Neural cell (in vitro differentiated cells): ENCODE results near the gene GALNT2. TPM values are rescaled to one million over a fixed set of nuclear protein-coding genes. Genes with fewer than 3 reads are reported as not detected.
A peak's percentile ranks its signal among the peaks of the same experiment; 100 is the strongest.

Experiments used
- H2AFZ ChIP-seq: fragments of 200-600, 300-800 bp; sonication (generic), shearing (Covaris generic); 2 replicates; pipeline ENCODE4 v1.6.0; 2014; ENCODE audit warnings: low read depth, mild to moderate bottlenecking, antibody characterized with exemption, low read length, moderate library complexity
- H3F3A ChIP-seq: fragments of 200-600 bp; shearing (Covaris generic); 2 replicates; pipeline ENCODE4 v1.6.1; 2016; ENCODE audit warnings: mild to moderate bottlenecking, moderate library complexity, mixed read lengths, antibody characterized with exemption, low read length; ENCODE audit not compliant: insufficient read depth, poor library complexity, severe bottlenecking
- H3K27ac ChIP-seq: fragments of 200-600, 300-800 bp; sonication (generic), shearing (Covaris generic); 2 replicates; pipeline ENCODE4 v1.5.1; 2014; ENCODE audit warnings: mild to moderate bottlenecking, low read length, moderate library complexity
- H3K27me3 ChIP-seq: fragments of 300-800, 200-600 bp; sonication (generic), shearing (Covaris generic); 2 replicates; pipeline ENCODE4 v1.6.0; 2014; ENCODE audit warnings: mild to moderate bottlenecking, low read depth, low read length, moderate library complexity; ENCODE audit not compliant: insufficient read depth
- H3K36me3 ChIP-seq: fragments of 300-800, 200-600 bp; sonication (generic), shearing (Covaris generic); 2 replicates; pipeline ENCODE4 v1.5.1; 2014; ENCODE audit warnings: mild to moderate bottlenecking, antibody characterized with exemption, low read length, moderate library complexity; ENCODE audit not compliant: insufficient read depth
- H3K4me2 ChIP-seq: fragments of 300-800, 200-600 bp; sonication (generic), shearing (Covaris generic); 2 replicates; pipeline ENCODE4 v1.6.0; 2014; ENCODE audit warnings: mild to moderate bottlenecking, low read length
- H3K4me3 ChIP-seq: fragments of 300-800, 200-600 bp; sonication (generic), shearing (Covaris generic); 2 replicates; pipeline ENCODE4 v1.5.1; 2014; ENCODE audit warnings: mild to moderate bottlenecking, low read length, moderate library complexity
- H3K79me2 ChIP-seq: fragments of 200-600 bp; shearing (Covaris generic); replicated peaks from 2 replicates; pipeline ENCODE4 v1.6.0; 2014; ENCODE audit warnings: mild to moderate bottlenecking, low read length, moderate library complexity; ENCODE audit not compliant: insufficient read depth
- H3K9ac ChIP-seq: fragments of 300-800, 200-600 bp; sonication (generic), shearing (Covaris generic); 2 replicates; pipeline ENCODE4 v1.6.1; 2016; ENCODE audit warnings: mild to moderate bottlenecking, low read length, mixed read lengths
- H3K9me2 ChIP-seq: fragments of 200-600 bp; shearing (Covaris generic); 2 replicates; pipeline ENCODE4 v1.6.1; 2016; ENCODE audit warnings: mild to moderate bottlenecking, low read length, mixed read lengths; ENCODE audit not compliant: insufficient read depth
- H3K9me3 ChIP-seq: fragments of 200-600, 300-800 bp; sonication (generic), shearing (Covaris generic); 2 replicates; pipeline ENCODE4 v1.6.1; 2016; ENCODE audit warnings: mild to moderate bottlenecking, mixed run types, low read length, moderate library complexity, mixed read lengths
- H4K20me1 ChIP-seq: fragments of 200-600 bp; shearing (Covaris generic); 2 replicates; pipeline ENCODE4 v1.6.1; 2016; ENCODE audit warnings: mild to moderate bottlenecking, mixed run types; ENCODE audit not compliant: insufficient read depth
- EP300 ChIP-seq: fragments of 450-650 bp; conservative IDR thresholded peaks from 2 replicates; pipeline ENCODE4 v1.6.1; 2014; ENCODE audit warnings: antibody characterized with exemption, mild to moderate bottlenecking, moderate library complexity; ENCODE audit not compliant: poor library complexity, severe bottlenecking
- EZH2 ChIP-seq: fragments of 200-600, 300-800 bp; shearing (Covaris generic), sonication (generic); IDR thresholded peaks from 2 replicates; pipeline ENCODE4 v1.6.1; 2014; ENCODE audit warnings: antibody characterized with exemption, low read length, borderline replicate concordance, mild to moderate bottlenecking; ENCODE audit not compliant: insufficient read depth, poor library complexity, severe bottlenecking
- MXI1 ChIP-seq: fragments of 450-650 bp; conservative IDR thresholded peaks from 2 replicates; pipeline ENCODE4 v1.6.1; 2014; ENCODE audit warnings: antibody characterized with exemption, mild to moderate bottlenecking; ENCODE audit not compliant: poor library complexity, severe bottlenecking
- POLR2AphosphoS5 ChIP-seq: IDR thresholded peaks from 2 replicates; pipeline ENCODE4 v1.6.1; 2012
- RAD21 ChIP-seq: fragments of 450-650 bp; conservative IDR thresholded peaks from 2 replicates; pipeline ENCODE4 v1.6.1; 2014; ENCODE audit warnings: antibody characterized with exemption, mild to moderate bottlenecking, moderate library complexity
- SMC3 ChIP-seq: fragments of 450-650 bp; conservative IDR thresholded peaks from 2 replicates; pipeline ENCODE4 v1.6.1; 2014; ENCODE audit warnings: antibody characterized with exemption, mild to moderate bottlenecking, moderate library complexity; ENCODE audit not compliant: poor library complexity
- TAF1 ChIP-seq: IDR thresholded peaks from 2 replicates; pipeline ENCODE4 v1.6.1; 2012; ENCODE audit warnings: low read depth
- polyA plus RNA-seq: library from polyadenylated mRNA; depleted of rRNA; stranded (reverse); fragments of >200 nt; gene quantifications from 2 replicates; pipeline ENCODE4 v1.2.3, GENCODE V29; 2014
- TF ChIP-seq, protein P1 (sequence below): fragments of 450-650 bp; IDR thresholded peaks from 2 replicates; pipeline ENCODE4 v1.5.1; 2014; ENCODE audit warnings: antibody characterized with exemption, mild to moderate bottlenecking, moderate library complexity; ENCODE audit not compliant: poor library complexity, severe bottlenecking
- TF ChIP-seq, protein P2 (sequence below): IDR thresholded peaks from 2 replicates; pipeline ENCODE4 v1.6.1; 2012; ENCODE audit warnings: borderline replicate concordance

The GALNT2 gene
- polyA plus RNA-seq, 1 donor from 2014 or later: 38.8 TPM

DNA sequence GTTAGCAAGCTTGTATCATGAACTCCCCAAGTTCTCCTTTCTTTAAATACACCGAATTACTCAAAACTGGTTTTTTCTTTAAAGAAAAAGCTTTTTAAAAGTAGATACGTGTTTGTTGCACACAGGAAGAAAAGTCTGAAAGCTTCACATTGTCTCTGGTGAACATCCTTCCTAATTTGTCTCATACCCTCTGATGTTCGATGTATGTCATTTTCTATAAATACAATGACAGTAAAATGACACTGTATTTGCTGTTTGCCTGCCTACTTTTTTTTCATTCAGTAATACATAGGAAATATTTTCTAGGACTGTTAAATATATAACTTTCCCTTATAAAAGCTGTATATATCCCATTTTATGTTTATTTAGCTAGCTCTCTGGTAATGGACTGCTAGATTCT is 153.9 kb downstream of the GALNT2 start:
- Histone ChIP-seq H4K20me1 (no peaks in the 10 kb centered on the region), H3K9ac (no peak overlapping the region)

DNA sequence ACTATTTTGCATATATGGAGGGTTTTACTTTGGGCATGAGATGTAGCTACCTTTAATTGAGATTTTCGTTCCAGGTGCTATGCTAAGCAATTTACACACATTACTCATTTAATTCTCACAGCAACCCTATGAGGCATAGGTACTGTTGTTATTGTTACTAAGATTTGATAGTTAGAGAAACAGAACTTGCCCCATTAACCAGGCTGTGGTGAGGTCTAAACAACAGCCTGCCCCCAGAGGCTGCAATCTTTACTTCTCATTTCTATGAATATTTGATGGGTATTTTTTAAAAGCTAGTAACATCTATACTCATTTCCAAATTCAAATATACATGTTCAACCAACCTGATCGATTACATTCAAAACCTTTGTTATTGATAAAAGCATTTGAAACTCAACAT is 155.6 kb downstream of the GALNT2 start:
- no peaks in the 10 kb centered on the region for H3K79me2 ChIP-seq
- no peaks in the 10 kb centered on the region for H3F3A ChIP-seq
- H4K20me1 ChIP-seq: no peaks in the 10 kb centered on the region
- H2AFZ ChIP-seq: no peak overlapping the region
- no peaks in the 10 kb centered on the region for H3K36me3 ChIP-seq
- no peak overlapping the region for H3K4me3 ChIP-seq
- no peaks in the 10 kb centered on the region for H3K9me3 ChIP-seq
- H3K9ac ChIP-seq: no peak overlapping the region
- no peaks in the 10 kb centered on the region for H3K9me2 ChIP-seq
- TF ChIP-seq MXI1: no peak
- no peak for TF ChIP-seq EP300
- no peak for TF ChIP-seq POLR2AphosphoS5
- TF ChIP-seq, protein P1, sequence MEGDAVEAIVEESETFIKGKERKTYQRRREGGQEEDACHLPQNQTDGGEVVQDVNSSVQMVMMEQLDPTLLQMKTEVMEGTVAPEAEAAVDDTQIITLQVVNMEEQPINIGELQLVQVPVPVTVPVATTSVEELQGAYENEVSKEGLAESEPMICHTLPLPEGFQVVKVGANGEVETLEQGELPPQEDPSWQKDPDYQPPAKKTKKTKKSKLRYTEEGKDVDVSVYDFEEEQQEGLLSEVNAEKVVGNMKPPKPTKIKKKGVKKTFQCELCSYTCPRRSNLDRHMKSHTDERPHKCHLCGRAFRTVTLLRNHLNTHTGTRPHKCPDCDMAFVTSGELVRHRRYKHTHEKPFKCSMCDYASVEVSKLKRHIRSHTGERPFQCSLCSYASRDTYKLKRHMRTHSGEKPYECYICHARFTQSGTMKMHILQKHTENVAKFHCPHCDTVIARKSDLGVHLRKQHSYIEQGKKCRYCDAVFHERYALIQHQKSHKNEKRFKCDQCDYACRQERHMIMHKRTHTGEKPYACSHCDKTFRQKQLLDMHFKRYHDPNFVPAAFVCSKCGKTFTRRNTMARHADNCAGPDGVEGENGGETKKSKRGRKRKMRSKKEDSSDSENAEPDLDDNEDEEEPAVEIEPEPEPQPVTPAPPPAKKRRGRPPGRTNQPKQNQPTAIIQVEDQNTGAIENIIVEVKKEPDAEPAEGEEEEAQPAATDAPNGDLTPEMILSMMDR: no peak
- TF ChIP-seq RAD21: no peak
- TF ChIP-seq SMC3: no peak
- no peak for TF ChIP-seq TAF1
- TF ChIP-seq EZH2: no peak
- TF ChIP-seq, protein P2, sequence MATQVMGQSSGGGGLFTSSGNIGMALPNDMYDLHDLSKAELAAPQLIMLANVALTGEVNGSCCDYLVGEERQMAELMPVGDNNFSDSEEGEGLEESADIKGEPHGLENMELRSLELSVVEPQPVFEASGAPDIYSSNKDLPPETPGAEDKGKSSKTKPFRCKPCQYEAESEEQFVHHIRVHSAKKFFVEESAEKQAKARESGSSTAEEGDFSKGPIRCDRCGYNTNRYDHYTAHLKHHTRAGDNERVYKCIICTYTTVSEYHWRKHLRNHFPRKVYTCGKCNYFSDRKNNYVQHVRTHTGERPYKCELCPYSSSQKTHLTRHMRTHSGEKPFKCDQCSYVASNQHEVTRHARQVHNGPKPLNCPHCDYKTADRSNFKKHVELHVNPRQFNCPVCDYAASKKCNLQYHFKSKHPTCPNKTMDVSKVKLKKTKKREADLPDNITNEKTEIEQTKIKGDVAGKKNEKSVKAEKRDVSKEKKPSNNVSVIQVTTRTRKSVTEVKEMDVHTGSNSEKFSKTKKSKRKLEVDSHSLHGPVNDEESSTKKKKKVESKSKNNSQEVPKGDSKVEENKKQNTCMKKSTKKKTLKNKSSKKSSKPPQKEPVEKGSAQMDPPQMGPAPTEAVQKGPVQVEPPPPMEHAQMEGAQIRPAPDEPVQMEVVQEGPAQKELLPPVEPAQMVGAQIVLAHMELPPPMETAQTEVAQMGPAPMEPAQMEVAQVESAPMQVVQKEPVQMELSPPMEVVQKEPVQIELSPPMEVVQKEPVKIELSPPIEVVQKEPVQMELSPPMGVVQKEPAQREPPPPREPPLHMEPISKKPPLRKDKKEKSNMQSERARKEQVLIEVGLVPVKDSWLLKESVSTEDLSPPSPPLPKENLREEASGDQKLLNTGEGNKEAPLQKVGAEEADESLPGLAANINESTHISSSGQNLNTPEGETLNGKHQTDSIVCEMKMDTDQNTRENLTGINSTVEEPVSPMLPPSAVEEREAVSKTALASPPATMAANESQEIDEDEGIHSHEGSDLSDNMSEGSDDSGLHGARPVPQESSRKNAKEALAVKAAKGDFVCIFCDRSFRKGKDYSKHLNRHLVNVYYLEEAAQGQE: no peak
- no peaks in the 10 kb centered on the region for H3K27me3 ChIP-seq
- no peak overlapping the region for H3K4me2 ChIP-seq
- H3K27ac ChIP-seq: no peak overlapping the region

More for the DNA sequence above, 153.9 kb downstream of the GALNT2 start:
- no peaks in the 10 kb centered on the region for H3K9me2 ChIP-seq
- no peaks in the 10 kb centered on the region for H3K79me2 ChIP-seq
- TF ChIP-seq MXI1 (no peak), TAF1 (no peak), RAD21 (no peak), POLR2AphosphoS5 (peak; percentile 13), SMC3 (no peak)
- TF ChIP-seq, protein P2: no peak
- TF ChIP-seq, protein P1: no peak
- no peaks in the 10 kb centered on the region for H3F3A ChIP-seq
- no peaks in the 10 kb centered on the region for H3K36me3 ChIP-seq
- no peak overlapping the region for H3K27ac ChIP-seq
- H3K9me3 ChIP-seq: no peaks in the 10 kb centered on the region
- H2AFZ ChIP-seq: no peak overlapping the region
- H3K4me2 ChIP-seq: peak overlapping the region; percentile 13
- H3K27me3 ChIP-seq: no peaks in the 10 kb centered on the region
- no peak overlapping the region for H3K4me3 ChIP-seq
